GM21423 (cell line): ENCODE measurements around the gene FCER1A.
"Not testable (repeated sequence)": the region's sequence is repeated elsewhere in the genome, so short reads cannot be mapped to it uniquely, and the experiment has no call there.

Experiments
- ATAC-seq: cut with Tn5 transposase; IDR thresholded peaks from one replicate; pipeline ENCODE4 v1.9.1; 2021; ENCODE audit warnings: mild to moderate bottlenecking, moderate library complexity; ENCODE audit not compliant: unreplicated experiment

The FCER1A gene

DNA sequence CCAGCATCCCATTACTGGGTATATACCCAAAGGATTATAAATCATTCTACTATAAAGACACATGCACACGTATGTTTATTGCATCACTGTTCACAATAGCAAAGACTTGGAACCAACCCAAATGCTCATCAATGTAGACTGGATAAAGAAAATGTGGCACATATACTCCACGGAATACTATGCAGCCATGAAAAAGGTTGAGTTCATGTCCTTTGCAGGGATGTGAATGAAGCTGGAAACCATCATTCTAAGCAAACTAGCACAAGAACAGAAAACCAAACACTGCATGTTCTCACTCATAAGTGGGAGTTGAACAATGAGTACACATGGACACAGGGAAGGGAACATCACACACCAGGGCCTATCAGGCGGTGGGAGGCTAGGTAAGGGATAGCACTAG lies 47.2 kb downstream of the FCER1A start:
- not testable (repeated sequence) for ATAC-seq

DNA sequence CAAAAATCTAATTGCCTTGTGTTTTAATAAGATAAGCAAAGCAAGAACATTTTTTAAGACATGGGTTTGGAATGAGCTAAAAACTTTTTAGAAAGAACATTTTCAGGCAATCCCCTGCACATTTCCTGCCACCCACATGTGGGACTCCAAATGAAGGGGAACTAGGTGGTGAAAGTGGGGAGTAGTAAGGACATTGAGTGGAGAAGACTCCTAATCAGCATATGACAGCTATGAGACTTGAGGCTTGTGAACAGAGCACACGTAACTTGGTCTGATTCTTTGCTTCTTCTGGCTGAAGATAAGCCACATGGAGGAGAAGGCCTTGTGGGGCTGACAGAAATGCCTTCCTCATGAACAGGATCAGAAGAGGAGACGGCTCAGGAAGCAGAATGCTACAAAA lies 50.3 kb downstream of the FCER1A start:
- ATAC-seq = no peak
